ENCODE data around the gene FADS3. TPM values are rescaled to one million over a fixed set of nuclear protein-coding genes. Genes with fewer than 3 reads are reported as not detected.

The FADS3 gene
- total RNA-seq, 1 donor: 127 TPM

DNA sequence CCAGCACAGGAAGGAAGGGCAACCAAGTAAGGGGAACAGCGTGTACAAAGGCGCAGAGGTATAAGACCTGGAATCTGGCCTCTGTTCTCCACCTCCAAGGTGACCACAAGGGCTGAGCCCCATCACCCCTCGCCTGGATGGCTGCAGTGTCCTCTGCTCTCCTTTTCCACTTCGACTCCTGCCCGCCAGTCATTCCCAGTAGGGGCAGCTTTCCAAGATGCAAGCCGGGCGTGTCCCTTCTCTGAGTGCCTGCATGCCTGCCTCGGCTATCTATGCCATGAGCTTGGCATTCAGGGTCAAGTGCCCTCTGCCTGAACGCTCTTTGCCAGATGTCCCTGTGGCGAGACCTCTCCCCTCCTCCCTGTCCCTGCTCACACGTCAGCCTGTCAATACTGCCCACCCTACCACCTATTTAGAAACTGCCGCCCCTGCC, 17.0 kb downstream of the FADS3 start:
- no peak overlapping the region for H3K4me3 ChIP-seq (ENCODE audit: insufficient read depth, low read length)
- peaks cover 10% of the 10 kb centered on the region for H4K20me1 ChIP-seq (ENCODE audit: insufficient read depth, low read length)
- H3K4me1 ChIP-seq (ENCODE audit: insufficient read depth, low read length): peaks cover 12% of the 10 kb centered on the region
- TF ChIP-seq, protein P1, sequence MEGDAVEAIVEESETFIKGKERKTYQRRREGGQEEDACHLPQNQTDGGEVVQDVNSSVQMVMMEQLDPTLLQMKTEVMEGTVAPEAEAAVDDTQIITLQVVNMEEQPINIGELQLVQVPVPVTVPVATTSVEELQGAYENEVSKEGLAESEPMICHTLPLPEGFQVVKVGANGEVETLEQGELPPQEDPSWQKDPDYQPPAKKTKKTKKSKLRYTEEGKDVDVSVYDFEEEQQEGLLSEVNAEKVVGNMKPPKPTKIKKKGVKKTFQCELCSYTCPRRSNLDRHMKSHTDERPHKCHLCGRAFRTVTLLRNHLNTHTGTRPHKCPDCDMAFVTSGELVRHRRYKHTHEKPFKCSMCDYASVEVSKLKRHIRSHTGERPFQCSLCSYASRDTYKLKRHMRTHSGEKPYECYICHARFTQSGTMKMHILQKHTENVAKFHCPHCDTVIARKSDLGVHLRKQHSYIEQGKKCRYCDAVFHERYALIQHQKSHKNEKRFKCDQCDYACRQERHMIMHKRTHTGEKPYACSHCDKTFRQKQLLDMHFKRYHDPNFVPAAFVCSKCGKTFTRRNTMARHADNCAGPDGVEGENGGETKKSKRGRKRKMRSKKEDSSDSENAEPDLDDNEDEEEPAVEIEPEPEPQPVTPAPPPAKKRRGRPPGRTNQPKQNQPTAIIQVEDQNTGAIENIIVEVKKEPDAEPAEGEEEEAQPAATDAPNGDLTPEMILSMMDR (IDR thresholded peaks at IDR 0.05; ENCODE audit: extremely low read depth, low read depth, low read length): no peak
- H3K9me3 ChIP-seq (ENCODE audit: low read depth, low read length): no peaks in the 10 kb centered on the region
- H3K4me2 ChIP-seq (ENCODE audit: insufficient read depth, low read length): no peak overlapping the region
- DNase-seq (ENCODE audit: insufficient read length, low spot score, missing footprints): peak; percentile 56
- peaks cover 43% of the 10 kb centered on the region for H3K36me3 ChIP-seq (ENCODE audit: insufficient read depth, low read length)
- H2AFZ ChIP-seq (ENCODE audit: low read length): no peak overlapping the region
- no peaks in the 10 kb centered on the region for H3K27me3 ChIP-seq (ENCODE audit: insufficient read depth, low read length)
- H3K79me2 ChIP-seq (ENCODE audit: insufficient read depth, low read length): no peaks in the 10 kb centered on the region
- H3K27ac ChIP-seq (ENCODE audit: low read depth, low read length): no peak overlapping the region

DNA sequence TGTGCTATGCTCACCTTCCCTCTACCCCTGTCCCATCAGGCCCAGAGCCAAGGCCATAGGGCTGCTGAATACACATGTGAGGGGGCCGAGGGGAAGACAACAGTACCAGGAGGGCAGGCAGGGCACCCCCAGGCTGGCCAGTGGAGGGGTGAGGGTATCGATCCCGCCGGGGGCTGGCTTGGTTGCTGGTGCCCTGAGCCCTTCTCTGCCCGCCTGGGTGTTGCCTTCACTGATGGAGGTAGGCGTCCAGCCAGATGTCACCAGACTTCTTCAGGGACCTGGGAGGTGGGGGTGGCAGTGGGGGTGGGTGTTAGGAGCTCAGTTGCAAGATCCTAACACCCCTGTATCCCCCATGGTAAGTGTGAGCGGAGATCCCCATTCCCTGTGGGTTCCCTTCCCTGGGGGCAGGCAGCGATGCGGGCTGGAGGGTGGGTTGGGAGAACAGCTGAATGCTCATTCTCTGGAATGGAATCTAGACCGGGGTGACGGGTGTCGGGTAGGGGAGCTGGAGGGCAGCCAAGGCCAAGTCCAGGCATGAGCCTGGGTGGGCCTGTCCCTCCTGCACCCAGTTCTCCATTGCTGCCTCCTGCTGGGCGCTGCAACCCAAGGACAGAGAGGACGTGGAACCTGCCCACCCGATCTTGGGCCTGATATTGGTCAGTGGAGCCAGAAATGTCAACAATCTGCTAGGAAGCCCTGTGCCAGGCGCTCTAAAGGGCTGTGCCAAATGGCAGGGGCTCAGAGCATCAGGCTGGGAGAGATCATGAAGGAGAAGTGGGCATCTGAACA, 17.6 kb downstream of the FADS3 start:
- no peak overlapping the region for H3K4me3 ChIP-seq (ENCODE audit: insufficient read depth, low read length)
- H3K4me2 ChIP-seq (ENCODE audit: insufficient read depth, low read length): no peak overlapping the region
- H2AFZ ChIP-seq (ENCODE audit: low read length): no peak overlapping the region
- H3K36me3 ChIP-seq (ENCODE audit: insufficient read depth, low read length): peaks cover 37% of the 10 kb centered on the region
- H3K4me1 ChIP-seq (ENCODE audit: insufficient read depth, low read length): peaks cover 12% of the 10 kb centered on the region
- TF ChIP-seq, protein P1 (IDR thresholded peaks at IDR 0.05; ENCODE audit: extremely low read depth, low read depth, low read length): no peak
- H4K20me1 ChIP-seq (ENCODE audit: insufficient read depth, low read length): peaks cover 4% of the 10 kb centered on the region
- no peak overlapping the region for H3K27ac ChIP-seq (ENCODE audit: low read depth, low read length)
- H3K79me2 ChIP-seq (ENCODE audit: insufficient read depth, low read length): no peaks in the 10 kb centered on the region
- DNase-seq (ENCODE audit: insufficient read length, low spot score, missing footprints): peak; percentile 70
- H3K27me3 ChIP-seq (ENCODE audit: insufficient read depth, low read length): no peaks in the 10 kb centered on the region
- H3K9me3 ChIP-seq (ENCODE audit: low read depth, low read length): no peaks in the 10 kb centered on the region

DNA sequence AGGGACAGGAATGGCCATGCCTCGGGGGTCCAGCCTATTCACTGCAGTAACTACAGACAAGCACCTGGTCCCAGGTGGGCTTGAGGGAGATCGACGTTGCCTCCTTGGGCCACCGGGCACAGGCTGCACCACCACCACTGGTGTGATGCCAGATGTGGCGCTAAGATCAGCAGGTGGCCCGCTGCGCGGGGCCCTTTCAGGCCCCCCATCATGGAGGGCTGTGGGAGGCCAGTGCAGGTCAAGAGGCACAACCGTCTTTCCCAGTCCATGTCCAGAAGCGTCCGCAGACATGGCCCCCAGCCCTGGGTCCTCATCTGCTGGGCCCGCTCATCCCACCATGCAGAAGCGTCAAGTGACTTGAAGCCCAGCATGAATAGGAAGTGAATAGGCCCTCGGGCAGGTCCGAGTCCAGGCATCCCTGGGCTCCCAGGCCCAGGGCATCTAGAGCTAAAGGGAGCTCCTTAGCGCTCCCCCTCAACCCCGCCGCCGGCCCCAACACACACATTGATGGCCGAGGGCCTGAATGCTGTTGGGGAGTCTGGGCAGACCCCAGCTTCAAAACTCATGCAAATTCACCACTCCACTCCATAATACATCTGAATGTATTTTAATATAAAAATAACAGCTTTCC, 18.3 kb downstream of the FADS3 start:
- Histone ChIP-seq H3K27me3 (ENCODE audit: insufficient read depth, low read length) (no peaks in the 10 kb centered on the region), H3K79me2 (ENCODE audit: insufficient read depth, low read length) (no peaks in the 10 kb centered on the region), H3K4me3 (ENCODE audit: insufficient read depth, low read length) (no peak overlapping the region), H2AFZ (ENCODE audit: low read length) (no peak overlapping the region), H4K20me1 (ENCODE audit: insufficient read depth, low read length) (peaks cover 2% of the 10 kb centered on the region), H3K36me3 (ENCODE audit: insufficient read depth, low read length) (peaks cover 30% of the 10 kb centered on the region), H3K9me3 (ENCODE audit: low read depth, low read length) (no peaks in the 10 kb centered on the region), H3K4me1 (ENCODE audit: insufficient read depth, low read length) (peaks cover 12% of the 10 kb centered on the region), H3K4me2 (ENCODE audit: insufficient read depth, low read length) (no peak overlapping the region), H3K27ac (ENCODE audit: low read depth, low read length) (no peak overlapping the region)
- TF ChIP-seq, protein P1 (IDR thresholded peaks at IDR 0.05; ENCODE audit: extremely low read depth, low read depth, low read length): no peak
- peak; percentile 71 for DNase-seq (ENCODE audit: insufficient read length, low spot score, missing footprints)

DNA sequence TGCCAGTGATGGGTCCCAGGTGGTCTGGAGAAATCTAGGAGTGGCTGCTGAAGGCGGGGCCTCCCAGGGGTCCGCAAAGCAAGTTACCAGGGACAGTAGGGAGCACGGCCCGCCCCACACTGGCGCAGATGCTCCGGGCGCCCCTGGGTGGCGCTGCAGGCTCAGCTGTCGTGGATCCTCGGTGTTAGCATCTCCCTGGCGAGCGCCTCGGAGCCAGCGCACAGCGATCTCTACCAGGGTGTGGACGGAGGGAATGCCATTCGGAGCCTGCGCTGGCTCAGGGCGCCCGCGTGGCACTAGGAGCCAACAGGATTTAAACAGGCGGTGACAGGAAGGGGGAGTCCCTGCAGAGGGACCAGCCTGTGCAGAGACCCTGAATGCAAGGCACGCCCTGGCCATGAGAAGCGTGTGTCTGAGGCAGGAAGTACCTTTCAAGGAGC, 20.2 kb downstream of the FADS3 start:
- Histone ChIP-seq H2AFZ (ENCODE audit: low read length) (peak overlapping the region; percentile 73), H3K4me3 (ENCODE audit: insufficient read depth, low read length) (peak overlapping the region; percentile 46), H4K20me1 (ENCODE audit: insufficient read depth, low read length) (no peaks in the 10 kb centered on the region), H3K9me3 (ENCODE audit: low read depth, low read length) (no peaks in the 10 kb centered on the region), H3K4me1 (ENCODE audit: insufficient read depth, low read length) (peaks cover 12% of the 10 kb centered on the region), H3K27ac (ENCODE audit: low read depth, low read length) (no peak overlapping the region), H3K79me2 (ENCODE audit: insufficient read depth, low read length) (no peaks in the 10 kb centered on the region), H3K36me3 (ENCODE audit: insufficient read depth, low read length) (peaks cover 18% of the 10 kb centered on the region), H3K4me2 (ENCODE audit: insufficient read depth, low read length) (peak overlapping the region; percentile 77), H3K27me3 (ENCODE audit: insufficient read depth, low read length) (no peaks in the 10 kb centered on the region)
- TF ChIP-seq, protein P1 (IDR thresholded peaks at IDR 0.05; ENCODE audit: extremely low read depth, low read depth, low read length): peak; percentile 88
- peak; percentile 99 for DNase-seq (ENCODE audit: insufficient read length, low spot score, missing footprints)

Data from osteoblast (primary cell).